WTC11 (cell line): ENCODE measurements around the gene NR2F2. TPM values are rescaled to one million over a fixed set of nuclear protein-coding genes. Genes with fewer than 3 reads are reported as not detected.

ENCODE experiments used
- ATAC-seq: fragments of 200-7000 bp; cut with Tn5 transposase; 2 replicates; pipeline ENCODE4 v1.10.0; 2021; ENCODE audit warnings: mild to moderate bottlenecking, moderate library complexity
- CTCF ChIA-PET: fragments of 300-600 bp; sonication (Branson Sonifier 250); formaldehyde crosslinking; loops from one replicate; lab custom pipeline; 2021; ENCODE audit warnings: antibody characterized with exemption; lab: Charles Lee
- POLR2A ChIA-PET: fragments of 350-600 bp; sonication (Branson Sonifier 250); formaldehyde crosslinking; loops from one replicate; lab custom pipeline; 2021; ENCODE audit warnings: antibody characterized with exemption; lab: Charles Lee
- DNase-seq: peaks from one replicate; pipeline ENCODE4 v3.0.0; 2021; ENCODE audit warnings: low spot score
- H3K27ac Mint-ChIP-seq: 2 replicates; pipeline ENCODE4 v1.8.0; 2021; ENCODE audit warnings: mixed read lengths
- H3K27me3 Mint-ChIP-seq: 2 replicates; pipeline ENCODE4 v1.8.0; 2021; ENCODE audit warnings: low read depth, mild to moderate bottlenecking, moderate library complexity, mixed read lengths
- H3K36me3 Mint-ChIP-seq: 2 replicates; pipeline ENCODE4 v1.8.0; 2021; ENCODE audit warnings: mixed read lengths
- H3K4me1 Mint-ChIP-seq: 2 replicates; pipeline ENCODE4 v1.8.0; 2022; ENCODE audit warnings: mixed read lengths
- H3K4me3 Mint-ChIP-seq: 2 replicates; pipeline ENCODE4 v1.8.0; 2021; ENCODE audit warnings: mild to moderate bottlenecking, moderate library complexity, mixed read lengths
- H3K9me3 Mint-ChIP-seq: 2 replicates; pipeline ENCODE4 v1.8.0; 2021; ENCODE audit warnings: mixed read lengths
- CREB1 ChIP-seq: sonication (generic); formaldehyde crosslinking; IDR thresholded peaks from 2 replicates; pipeline ENCODE4 v1.8.0; 2023; ENCODE audit warnings: mild to moderate bottlenecking, missing genetic modification reagents
- JUN ChIP-seq: sonication (generic); formaldehyde crosslinking; IDR thresholded peaks from 2 replicates; pipeline ENCODE4 v1.8.0; 2023; ENCODE audit warnings: mild to moderate bottlenecking, missing genetic modification reagents
- RELA ChIP-seq: sonication (generic); formaldehyde crosslinking; IDR thresholded peaks from 2 replicates; pipeline ENCODE4 v1.8.1; 2022; ENCODE audit warnings: missing genetic modification reagents, mild to moderate bottlenecking, borderline replicate concordance
- ZNF423 ChIP-seq: fragments of 250-450 bp; sonication (Bioruptor Pico); IDR thresholded peaks from 2 replicates; pipeline ENCODE4 v2.1.2; 2022; ENCODE audit warnings: mild to moderate bottlenecking, moderate library complexity
- total RNA-seq: library from RNA; stranded (reverse); gene quantifications from 3 replicates; pipeline ENCODE4 v1.2.3, GENCODE V29; 2021
- TF ChIP-seq, protein P1 (sequence below): sonication (generic); formaldehyde crosslinking; IDR thresholded peaks from 2 replicates; pipeline ENCODE4 v1.8.0; 2023; ENCODE audit warnings: mild to moderate bottlenecking, missing genetic modification reagents
- TF ChIP-seq, protein P2 (sequence below): fragments of 250-450 bp; sonication (Bioruptor Pico); conservative IDR thresholded peaks from 2 replicates; pipeline ENCODE4 v1.9.0; 2021; ENCODE audit warnings: mild to moderate bottlenecking
- TF ChIP-seq, protein P3 (sequence below): sonication (generic); formaldehyde crosslinking; IDR thresholded peaks from 2 replicates; pipeline ENCODE4 v1.8.1; 2022; ENCODE audit warnings: missing genetic modification reagents, borderline replicate concordance
- TF ChIP-seq, protein P4 (sequence below): sonication (generic); formaldehyde crosslinking; IDR thresholded peaks from 2 replicates; pipeline ENCODE4 v1.8.0; 2022; ENCODE audit warnings: mild to moderate bottlenecking, missing genetic modification reagents
- TF ChIP-seq, protein P5 (sequence below): fragments of 250-450 bp; sonication (Bioruptor Pico); IDR thresholded peaks from 2 replicates; pipeline ENCODE4 v2.1.2; 2022; ENCODE audit warnings: mild to moderate bottlenecking, moderate library complexity
- TF ChIP-seq, protein P6 (sequence below): sonication (generic); formaldehyde crosslinking; conservative IDR thresholded peaks from 2 replicates; pipeline ENCODE4 v1.8.1; 2023; ENCODE audit warnings: mild to moderate bottlenecking, low read depth, missing genetic modification reagents, moderate library complexity

Gene NR2F2
- total RNA-seq, 1 experiment from 2014 or later, result 0.57 TPM

DNA sequence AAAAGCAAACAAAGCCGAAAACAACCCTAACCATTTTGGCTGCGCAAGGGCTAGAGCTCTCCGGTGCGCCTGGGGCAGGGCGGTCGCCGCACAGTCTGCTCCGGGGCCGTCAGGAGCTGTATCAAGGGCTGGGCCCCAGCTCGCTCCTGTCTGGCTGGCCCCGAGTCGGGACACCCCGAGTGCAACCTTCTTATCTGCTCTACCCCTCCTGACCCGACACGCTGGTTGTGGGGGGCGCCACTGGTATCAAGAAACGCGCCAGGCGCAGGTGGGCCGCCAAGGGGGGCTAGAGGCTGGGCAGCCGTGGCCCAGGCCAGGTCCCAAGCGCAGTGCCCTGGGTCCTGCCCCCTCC, 36.0 kb downstream of the NR2F2 start (continued):
- TF ChIP-seq, protein P1, sequence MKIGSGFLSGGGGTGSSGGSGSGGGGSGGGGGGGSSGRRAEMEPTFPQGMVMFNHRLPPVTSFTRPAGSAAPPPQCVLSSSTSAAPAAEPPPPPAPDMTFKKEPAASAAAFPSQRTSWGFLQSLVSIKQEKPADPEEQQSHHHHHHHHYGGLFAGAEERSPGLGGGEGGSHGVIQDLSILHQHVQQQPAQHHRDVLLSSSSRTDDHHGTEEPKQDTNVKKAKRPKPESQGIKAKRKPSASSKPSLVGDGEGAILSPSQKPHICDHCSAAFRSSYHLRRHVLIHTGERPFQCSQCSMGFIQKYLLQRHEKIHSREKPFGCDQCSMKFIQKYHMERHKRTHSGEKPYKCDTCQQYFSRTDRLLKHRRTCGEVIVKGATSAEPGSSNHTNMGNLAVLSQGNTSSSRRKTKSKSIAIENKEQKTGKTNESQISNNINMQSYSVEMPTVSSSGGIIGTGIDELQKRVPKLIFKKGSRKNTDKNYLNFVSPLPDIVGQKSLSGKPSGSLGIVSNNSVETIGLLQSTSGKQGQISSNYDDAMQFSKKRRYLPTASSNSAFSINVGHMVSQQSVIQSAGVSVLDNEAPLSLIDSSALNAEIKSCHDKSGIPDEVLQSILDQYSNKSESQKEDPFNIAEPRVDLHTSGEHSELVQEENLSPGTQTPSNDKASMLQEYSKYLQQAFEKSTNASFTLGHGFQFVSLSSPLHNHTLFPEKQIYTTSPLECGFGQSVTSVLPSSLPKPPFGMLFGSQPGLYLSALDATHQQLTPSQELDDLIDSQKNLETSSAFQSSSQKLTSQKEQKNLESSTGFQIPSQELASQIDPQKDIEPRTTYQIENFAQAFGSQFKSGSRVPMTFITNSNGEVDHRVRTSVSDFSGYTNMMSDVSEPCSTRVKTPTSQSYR (CRISPR knock-in tag), result no peak
- TF ChIP-seq, protein P2, sequence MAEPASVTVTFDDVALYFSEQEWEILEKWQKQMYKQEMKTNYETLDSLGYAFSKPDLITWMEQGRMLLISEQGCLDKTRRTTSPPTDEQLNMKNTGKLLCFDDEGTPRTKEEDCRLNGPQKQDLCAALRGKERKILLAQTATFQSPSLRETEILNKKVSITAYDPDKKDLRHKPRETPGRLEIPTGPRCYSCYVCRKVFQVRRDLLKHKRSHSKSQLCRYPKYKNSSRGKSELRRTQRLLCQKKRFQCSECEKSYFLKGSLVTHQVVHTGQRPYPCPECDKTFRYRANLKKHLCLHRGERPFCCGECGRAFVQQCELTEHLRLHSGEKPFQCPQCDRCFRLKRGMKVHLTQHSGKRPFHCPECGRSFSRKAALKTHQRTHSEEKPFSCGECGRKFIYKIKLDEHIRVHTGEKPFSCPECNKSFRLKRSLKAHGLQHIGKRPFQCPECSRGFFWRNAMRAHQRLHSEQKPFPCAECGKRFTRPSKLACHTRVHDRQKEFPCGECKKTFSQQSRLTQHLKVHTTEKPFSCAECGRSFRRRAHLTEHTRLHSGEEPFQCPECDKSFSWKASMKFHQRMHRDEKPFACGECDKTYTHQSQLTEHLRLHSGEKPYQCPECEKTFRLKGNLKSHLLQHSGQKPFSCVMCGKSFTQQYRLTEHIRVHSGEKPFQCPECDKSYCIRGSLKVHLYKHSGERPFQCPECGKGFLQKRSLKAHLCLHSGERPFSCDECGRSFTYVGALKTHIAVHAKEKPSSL (CRISPR knock-in tag), result no peak
- TF ChIP-seq, protein P3, sequence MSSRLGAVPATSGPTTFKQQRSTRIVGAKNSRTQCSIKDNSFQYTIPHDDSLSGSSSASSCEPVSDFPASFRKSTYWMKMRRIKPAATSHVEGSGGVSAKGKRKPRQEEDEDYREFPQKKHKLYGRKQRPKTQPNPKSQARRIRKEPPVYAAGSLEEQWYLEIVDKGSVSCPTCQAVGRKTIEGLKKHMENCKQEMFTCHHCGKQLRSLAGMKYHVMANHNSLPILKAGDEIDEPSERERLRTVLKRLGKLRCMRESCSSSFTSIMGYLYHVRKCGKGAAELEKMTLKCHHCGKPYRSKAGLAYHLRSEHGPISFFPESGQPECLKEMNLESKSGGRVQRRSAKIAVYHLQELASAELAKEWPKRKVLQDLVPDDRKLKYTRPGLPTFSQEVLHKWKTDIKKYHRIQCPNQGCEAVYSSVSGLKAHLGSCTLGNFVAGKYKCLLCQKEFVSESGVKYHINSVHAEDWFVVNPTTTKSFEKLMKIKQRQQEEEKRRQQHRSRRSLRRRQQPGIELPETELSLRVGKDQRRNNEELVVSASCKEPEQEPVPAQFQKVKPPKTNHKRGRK (CRISPR knock-in tag), result no peak
- TF ChIP-seq RELA (CRISPR knock-in tag), result no peak

DNA sequence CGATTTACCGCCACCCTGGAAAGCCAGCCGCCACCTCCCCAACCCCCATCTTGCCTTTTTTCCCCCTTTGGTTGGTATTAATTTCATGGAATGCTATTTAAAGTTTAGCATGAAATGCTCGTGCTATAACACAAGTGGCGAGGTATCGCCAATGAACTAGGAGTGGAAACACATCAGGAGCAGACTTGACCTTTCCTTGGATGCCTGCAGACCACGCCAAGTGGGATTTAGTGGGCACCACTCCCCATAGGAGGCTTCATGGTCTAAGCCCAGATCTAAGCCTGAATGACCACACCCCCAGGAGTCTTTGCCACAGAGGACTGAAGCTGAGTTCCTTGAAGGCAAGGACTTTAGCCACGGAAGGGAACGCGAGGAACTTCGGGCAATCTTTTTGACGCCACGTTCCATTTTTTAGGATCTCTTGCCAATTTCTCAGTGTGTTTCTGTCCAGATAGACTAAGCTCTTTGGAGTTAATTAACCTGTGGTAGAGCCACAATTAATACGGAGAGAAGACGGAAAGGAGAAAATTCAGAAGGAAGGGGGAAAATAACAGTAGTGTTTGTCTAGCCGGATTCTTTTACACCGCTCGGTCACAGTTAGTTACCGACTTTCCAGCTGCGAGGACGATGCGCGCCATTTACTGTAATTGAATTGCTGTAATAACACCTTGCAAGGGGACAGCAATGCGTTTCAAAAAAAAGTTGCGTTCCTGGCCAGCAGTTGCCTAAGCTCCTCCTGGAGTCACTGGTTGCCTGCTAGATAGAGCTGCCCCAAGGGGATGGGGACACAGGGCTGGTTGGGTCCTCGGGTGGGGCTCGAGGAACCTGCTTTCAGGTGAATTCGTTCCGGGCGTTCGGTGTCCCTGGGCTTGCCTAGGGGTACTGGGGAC, 37.1 kb downstream of the NR2F2 start:
- Mint-ChIP-seq H3K4me1 (peaks cover 55% of the 10 kb centered on the region), H3K27me3 (no peaks in the 10 kb centered on the region), H3K36me3 (no peaks in the 10 kb centered on the region; the same call in 1 of the 2 replicates), H3K9me3 (no peaks in the 10 kb centered on the region), H3K4me3 (peak overlapping the region; percentile 50), H3K27ac (no peak overlapping the region)
- no peak for TF ChIP-seq CREB1 (CRISPR knock-in tag)
- TF ChIP-seq, protein P4, sequence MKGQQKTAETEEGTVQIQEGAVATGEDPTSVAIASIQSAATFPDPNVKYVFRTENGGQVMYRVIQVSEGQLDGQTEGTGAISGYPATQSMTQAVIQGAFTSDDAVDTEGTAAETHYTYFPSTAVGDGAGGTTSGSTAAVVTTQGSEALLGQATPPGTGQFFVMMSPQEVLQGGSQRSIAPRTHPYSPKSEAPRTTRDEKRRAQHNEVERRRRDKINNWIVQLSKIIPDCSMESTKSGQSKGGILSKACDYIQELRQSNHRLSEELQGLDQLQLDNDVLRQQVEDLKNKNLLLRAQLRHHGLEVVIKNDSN (CRISPR knock-in tag), result no peak
- TF ChIP-seq, protein P2 (CRISPR knock-in tag), result no peak
- TF ChIP-seq, protein P5, sequence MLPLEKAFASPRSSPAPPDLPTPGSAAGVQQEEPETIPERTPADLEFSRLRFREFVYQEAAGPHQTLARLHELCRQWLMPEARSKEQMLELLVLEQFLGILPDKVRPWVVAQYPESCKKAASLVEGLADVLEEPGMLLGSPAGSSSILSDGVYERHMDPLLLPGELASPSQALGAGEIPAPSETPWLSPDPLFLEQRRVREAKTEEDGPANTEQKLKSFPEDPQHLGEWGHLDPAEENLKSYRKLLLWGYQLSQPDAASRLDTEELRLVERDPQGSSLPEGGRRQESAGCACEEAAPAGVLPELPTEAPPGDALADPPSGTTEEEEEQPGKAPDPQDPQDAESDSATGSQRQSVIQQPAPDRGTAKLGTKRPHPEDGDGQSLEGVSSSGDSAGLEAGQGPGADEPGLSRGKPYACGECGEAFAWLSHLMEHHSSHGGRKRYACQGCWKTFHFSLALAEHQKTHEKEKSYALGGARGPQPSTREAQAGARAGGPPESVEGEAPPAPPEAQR (CRISPR knock-in tag), result no peak
- TF ChIP-seq, protein P6, sequence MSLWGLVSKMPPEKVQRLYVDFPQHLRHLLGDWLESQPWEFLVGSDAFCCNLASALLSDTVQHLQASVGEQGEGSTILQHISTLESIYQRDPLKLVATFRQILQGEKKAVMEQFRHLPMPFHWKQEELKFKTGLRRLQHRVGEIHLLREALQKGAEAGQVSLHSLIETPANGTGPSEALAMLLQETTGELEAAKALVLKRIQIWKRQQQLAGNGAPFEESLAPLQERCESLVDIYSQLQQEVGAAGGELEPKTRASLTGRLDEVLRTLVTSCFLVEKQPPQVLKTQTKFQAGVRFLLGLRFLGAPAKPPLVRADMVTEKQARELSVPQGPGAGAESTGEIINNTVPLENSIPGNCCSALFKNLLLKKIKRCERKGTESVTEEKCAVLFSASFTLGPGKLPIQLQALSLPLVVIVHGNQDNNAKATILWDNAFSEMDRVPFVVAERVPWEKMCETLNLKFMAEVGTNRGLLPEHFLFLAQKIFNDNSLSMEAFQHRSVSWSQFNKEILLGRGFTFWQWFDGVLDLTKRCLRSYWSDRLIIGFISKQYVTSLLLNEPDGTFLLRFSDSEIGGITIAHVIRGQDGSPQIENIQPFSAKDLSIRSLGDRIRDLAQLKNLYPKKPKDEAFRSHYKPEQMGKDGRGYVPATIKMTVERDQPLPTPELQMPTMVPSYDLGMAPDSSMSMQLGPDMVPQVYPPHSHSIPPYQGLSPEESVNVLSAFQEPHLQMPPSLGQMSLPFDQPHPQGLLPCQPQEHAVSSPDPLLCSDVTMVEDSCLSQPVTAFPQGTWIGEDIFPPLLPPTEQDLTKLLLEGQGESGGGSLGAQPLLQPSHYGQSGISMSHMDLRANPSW, result no peak
- no peak for TF ChIP-seq ZNF423 (CRISPR knock-in tag)
- no peak for TF ChIP-seq JUN (CRISPR knock-in tag)
- DNase-seq (no peak), ATAC-seq (peak; percentile 2; the same call in 1 of the 2 replicates)
- ChIA-PET CTCF (interaction anchor here (0.9 to 1.8 kb wide), 6 partner anchors 10 to 41 kb away, joined by 3 to 10 read pairs (median 4); no protein-coding TSS in a partner anchor), POLR2A (no interaction called here)
